GM21381 (cell line): ENCODE measurements around the gene CROCC.

ENCODE experiments used
- ATAC-seq: cut with Tn5 transposase; IDR thresholded peaks from one replicate; pipeline ENCODE4 v1.9.1; 2021; ENCODE audit warnings: mild to moderate bottlenecking, moderate library complexity; ENCODE audit not compliant: unreplicated experiment

The CROCC gene

DNA sequence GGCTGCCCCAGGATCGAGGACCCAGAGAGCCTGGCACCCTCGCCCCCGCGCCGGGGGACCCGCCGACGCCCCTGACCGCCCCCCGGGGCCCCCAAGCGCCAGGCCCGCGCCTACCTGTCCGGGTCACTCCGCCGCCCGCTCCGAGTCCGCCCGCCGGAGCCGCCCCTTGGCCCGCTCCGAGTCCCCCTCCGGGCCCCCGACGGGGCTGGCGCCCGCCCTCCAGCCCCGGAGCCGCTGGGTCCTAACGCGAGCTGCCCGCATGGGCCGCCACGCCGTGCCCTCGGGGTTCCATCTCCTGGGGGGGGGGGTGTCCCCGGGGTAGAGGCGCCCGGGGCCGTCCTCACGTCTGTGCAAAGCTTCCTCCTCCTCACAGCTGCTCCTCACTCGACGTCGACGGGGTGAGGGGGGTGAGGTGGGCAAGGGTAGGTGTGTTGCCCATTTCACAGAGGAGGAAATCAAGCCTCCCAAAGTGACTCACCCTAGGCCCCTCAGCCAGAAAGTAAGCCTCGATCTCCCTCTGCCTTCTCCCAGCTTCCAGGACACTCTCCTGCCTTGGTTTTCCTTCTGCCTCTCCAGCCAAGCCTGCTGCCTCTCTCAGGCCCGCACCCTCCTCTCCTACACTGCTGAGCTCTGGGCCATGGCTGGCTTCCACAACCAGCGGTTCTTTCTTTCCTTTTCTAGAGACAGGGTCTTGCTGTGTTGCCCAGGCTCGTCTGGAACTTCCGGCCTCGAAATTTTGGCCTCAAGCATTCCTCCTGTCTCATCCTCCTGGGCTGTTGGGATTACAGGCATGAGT lies 58.9 kb downstream of the CROCC start, which contains the start of gene MFAP2:
Gene MFAP2 (minus strand): TSS at position 148 of the 796 bp plus-strand sequence. CDS start 2,347 bp downstream, outside the sequence.
- ATAC-seq = no peak

DNA sequence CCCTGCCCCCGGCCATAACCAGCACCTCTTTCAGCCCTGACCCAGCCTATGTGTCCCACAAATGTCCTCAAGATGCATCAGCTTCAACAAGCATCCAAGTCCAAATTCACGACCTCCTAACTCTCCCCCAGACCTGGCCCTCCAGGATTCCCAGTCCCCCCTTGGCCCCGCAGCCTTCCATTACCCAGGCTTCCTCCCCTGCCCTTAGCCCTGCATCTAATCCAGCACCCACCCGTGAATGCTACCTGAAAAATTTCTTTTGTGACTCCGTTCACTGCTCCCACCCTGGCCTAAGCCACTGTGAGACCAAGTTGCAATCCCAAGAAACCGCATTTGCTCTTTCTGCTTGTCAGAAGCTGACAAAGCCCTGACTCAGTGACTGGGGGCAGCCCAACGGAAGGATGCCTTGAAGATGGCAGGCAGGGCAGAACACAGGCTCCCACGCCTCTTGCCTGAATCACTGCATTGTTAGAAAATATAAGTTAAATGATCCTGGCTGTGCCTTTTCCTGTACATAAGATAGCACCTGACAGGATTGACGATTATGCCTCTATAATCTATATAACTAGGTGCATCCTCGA lies 59.6 kb downstream of the CROCC start:
- no peak for ATAC-seq

DNA sequence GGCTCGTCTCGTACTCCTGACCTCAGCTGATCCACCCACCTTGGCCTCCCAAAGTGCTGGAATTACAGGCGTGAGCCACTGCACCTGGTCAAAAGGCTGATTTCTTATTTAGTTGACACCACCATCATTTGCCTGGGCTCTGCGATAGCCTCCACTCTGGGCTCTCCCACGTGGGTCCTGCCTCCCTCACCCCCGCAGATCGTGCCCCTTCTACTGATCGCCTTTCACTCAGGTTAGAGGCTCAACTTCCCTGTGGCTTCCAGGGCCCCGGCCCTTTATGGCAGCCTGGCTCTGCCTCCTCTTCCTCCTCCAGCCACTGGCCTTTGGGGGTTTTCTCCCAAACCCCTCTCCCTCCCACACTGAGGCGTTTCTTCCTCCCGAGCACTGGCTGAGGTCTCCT lies 61.2 kb downstream of the CROCC start:
- no peak for ATAC-seq

DNA sequence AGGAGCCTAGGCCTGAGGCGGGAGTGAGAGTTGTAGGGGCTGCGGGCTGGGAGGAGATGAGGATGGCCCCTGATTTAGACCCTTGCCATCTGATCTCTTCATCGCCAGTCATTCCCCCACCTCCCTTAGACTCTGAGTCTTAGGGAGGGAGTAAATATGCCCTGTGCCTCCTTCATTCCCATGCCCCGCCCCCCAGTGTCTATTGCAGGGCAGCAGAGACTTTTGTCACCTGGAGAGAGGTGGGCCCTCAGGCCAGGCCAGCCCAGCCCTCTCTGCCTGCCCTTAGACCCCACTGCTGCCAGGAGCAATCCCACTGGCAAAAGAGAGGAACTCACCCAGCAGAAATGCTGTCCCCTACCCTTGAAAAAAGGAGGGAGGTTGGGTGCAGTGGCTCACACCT lies 61.9 kb downstream of the CROCC start:
- no peak for ATAC-seq

DNA sequence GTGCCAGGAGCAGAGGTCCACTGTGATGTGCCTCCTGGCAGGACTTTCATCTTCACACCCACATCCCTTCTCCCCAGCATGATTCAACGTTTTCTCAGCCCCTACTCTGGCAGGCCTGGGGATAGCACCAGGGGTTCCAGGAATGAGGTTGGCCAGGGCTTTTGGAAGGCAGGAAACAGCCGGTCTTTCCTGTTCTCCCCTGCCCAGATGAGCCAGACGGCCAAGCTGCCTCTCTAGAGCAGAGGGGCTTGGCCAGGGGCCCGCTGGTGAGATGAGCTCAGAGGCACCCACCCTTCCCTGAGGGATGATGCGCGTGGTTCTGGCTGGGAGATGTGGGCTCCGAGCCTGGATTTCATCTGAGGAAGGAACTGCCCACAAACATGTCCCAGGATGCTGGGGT lies 63.0 kb downstream of the CROCC start:
- no peak for ATAC-seq

DNA sequence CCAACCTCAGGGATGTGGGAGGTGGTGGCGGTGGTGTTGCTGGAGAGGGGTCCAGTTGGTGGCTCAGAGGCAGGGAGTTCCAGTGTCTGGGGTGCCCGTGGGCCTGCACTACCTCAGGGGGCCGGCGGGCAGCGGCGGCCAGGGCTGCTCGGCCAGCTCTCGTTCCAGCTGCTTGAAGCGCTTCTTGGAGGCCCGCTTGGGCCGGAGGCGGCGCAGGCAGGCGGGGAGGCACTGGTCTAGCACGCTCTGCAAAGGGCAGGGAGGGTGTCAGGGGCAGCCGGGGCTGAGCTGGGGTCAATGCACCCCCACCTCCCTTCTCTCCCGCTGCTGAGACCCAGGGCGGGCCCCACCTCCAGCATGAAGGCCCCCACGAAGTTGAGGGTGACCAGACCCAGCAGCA lies 64.4 kb downstream of the CROCC start:
- ATAC-seq = no peak

DNA sequence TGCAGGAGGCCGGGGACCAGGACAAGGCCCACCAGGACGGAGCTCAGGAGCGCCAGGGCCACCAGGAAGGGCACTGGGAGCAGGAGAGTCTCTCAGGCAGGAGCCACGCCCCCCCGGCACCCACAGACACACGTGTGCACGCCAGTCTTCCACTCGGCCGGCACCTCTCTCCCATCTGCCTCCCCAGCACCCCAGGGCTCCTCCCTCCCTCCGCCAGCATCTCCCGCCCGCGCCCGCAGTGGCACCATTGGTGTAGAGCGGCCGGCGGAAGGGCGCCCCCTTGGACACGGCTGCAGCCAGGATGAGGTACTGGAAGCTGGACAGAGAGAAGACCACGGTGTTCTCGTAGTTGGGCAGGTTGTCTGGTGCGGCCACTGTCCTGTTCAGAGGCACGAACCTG lies 64.8 kb downstream of the CROCC start:
- no peak for ATAC-seq

DNA sequence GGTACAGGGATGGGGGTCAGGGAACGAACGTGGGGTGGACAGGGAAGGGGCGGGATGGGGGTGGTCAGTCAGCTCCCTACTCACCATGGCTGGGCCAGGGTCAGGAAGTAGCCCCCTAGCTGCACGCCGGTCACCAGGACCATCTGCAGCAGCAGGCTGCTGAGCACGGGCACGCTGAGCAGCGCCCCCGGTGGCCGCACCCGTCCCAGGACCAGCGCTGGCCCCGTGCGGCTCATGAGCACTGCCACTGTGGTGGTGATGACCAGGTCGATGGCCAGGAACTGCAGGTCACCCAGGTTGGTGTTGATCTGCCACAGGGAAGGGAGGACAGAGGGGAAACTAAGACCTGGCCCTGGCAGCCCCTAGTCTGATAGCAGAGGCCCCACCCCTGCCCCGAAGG lies 65.2 kb downstream of the CROCC start:
- ATAC-seq = no peak

DNA sequence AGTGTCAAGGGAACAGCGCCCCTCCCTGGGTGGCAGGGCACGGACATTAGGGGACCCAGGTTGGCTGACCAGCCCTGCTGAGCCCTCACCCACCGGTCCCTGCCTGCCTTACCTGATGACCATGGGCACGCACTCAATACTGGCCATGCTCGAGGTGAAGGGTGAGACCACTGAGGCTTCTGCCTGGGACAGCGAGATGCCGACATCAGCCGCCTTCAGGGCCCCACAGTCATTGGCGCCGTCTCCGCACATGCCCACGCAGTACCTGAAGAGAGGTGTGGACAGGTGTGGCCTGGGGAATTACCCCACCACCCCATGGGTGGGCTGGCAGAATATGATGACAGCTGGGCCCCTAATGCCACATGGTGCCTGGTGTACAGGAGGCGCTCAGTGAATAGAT lies 66.5 kb downstream of the CROCC start:
- ATAC-seq = no peak

DNA sequence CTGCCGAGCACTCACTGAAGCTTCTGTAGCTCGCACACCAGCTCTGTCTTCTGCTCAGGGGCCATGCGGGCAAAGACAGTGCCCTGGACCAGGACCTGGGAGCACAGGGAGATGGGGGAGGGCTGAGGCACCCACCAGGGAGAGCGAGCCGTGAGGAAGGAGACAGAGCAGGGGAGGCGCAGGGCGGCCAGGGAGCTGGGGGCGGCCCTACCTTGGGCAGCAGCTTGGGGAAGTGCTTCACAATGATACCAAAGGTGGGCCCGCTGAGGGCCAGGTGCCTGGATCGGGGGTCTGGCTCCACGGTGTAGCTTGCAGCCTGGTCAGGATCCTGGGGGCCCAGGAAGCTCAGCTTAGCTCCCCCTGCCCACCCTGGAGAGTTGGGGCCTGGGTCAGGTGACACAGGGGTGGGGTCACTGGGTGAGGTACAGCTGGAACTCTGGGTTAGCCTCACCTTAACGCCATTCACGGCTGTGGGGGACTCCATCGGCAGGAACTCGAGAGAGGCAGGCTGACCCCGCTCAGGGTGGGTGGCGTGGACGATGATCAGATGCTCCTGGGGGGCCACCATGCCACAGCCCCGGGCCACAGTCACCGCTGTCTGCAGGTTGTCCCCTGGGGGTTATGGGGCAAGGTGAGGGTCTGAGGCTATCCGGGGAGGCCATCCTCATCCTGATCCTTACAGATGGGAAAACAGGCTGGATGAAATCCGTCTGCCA lies 68.1 kb downstream of the CROCC start:
- ATAC-seq = no peak

DNA sequence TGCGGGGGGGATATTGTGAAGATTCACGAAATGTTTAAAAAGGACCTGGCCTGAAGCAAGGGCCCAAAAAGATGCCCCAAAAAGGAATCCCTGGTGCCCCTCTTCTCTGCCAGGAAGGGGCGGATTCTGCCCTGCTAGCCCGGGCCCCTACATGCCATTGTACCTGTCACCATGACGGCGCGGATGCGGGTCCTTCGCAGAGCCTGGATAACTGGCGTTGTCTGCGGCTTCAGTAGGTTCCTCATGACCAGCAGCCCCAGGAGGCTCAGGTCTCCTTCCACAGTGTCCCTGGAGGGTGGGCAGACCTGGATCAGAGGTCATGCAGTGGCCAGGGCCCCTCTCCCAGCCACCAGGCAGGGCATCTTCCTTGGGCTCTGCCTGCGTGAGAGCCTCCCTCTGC lies 69.8 kb downstream of the CROCC start:
- no peak for ATAC-seq

DNA sequence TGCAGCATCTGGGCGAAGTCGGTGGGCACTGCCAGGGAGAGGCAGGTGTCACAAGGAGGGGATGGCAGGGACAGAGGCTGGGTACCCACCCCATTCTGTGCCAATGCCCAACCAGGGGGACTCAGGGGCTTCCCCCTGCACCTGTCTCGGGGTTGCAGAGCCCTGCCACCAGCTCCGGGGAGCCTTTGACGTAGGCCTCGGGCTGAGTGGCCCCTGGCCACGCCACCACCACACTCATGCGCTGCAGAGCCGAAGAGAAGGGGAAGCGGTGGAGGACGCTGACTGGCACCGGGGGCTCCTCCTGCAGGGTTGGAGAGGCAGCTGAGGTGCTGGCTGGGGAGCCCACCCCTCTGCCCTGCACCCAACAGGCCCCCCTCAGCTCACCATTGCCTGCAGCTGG lies 70.4 kb downstream of the CROCC start:
- ATAC-seq = no peak

DNA sequence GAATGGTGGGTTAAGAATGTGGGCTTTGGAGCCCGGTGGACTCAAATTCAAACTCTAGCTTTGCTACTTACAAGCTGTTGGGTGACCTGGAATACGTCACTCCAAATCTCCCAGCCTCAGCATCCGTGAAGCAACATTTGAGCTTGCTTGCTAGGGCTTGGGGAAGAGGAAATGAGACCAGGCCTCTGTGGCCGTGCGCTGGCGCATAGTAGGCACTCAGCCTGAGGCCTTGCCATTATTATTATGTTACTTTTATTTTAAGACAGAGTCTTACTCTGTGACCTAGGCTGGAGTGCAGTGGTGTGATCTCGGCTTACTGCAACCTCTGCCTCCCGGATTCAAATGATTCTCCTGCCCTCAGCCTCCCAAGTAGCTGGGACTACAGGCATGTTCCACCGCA lies 70.9 kb downstream of the CROCC start:
- no peak for ATAC-seq

DNA sequence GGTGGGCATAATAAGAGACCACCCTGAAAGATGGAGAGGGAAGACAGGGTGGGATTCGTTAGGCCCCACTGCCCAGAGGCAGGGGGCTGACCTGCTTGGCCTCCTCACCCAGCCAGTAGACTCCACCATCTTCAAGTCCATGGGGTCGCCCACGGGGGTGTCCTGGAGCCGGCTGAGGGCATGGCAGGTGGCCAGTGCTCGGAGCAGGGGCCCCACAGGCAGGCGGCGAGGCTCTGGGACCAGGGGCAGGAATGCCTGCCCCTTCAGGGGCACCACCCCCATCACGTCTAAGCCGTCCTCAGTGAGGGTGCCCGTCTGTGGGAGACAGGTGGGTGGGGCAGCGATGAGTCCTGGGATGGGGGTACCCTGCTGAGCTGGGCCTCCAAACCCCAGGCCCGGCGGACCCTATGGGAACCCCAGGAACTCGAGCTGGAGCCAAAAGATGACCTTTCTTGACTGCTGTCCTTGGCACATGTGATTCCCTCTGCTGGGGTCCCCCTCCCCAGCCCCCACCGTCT lies 71.8 kb downstream of the CROCC start:
- no peak for ATAC-seq

DNA sequence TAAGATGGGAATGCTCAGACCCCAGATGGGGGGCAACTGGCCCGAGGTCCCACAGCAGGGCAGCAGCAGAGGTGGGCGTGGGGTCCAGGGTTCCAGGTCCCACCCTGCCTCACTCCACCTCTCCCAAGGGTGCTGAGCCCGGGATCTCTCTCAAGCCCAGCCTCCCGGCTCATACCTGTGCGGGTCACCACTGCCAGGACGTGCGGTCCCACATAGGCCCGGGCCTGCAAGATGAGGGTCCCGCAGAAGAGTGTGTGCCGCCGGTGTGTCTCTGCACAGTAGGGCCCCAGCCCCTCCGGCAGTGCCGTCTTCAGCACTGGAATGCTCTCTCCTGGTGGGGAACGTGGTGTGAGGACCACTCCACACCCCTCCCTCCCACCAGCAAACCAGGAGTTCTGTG lies 75.1 kb downstream of the CROCC start:
- no peak for ATAC-seq

DNA sequence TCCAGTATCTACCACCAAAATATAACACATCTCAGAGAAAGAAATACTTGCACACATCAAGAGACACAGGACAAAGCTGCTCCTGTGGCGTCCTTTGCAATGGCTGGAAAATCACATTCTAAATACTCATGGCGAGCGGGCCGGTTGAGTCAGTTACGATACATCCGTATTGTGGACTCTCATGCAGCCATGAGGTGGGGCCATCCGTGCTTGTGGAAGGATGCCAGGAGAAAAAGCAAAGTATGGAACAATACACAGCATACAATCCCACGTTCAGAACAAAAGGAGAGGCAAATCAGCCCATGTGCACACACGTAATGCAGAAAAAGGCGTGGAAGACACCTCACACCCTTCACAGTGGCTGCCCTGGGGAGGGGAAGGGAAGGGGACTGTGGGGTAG lies 76.9 kb downstream of the CROCC start:
- no peak for ATAC-seq

DNA sequence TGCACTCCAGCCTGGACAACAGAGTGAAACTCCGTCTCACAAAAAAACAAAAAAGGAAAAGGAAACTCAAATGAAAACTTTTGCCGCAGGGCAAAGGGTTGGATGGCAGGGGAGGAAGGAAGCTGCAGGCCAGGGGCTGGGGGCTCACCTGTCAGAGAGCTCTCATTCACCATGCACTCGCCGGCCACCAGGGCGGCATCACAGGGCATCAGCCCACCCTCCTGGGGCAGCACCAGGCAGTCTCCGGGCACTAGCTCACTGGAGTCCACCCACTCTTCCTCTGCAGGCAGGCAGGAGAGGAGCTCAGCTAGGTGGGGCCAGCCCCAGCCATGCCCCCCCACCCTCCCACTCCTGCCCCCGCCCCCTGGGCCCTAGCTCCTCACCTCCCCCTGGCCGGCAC lies 78.1 kb downstream of the CROCC start:
- ATAC-seq = no peak

DNA sequence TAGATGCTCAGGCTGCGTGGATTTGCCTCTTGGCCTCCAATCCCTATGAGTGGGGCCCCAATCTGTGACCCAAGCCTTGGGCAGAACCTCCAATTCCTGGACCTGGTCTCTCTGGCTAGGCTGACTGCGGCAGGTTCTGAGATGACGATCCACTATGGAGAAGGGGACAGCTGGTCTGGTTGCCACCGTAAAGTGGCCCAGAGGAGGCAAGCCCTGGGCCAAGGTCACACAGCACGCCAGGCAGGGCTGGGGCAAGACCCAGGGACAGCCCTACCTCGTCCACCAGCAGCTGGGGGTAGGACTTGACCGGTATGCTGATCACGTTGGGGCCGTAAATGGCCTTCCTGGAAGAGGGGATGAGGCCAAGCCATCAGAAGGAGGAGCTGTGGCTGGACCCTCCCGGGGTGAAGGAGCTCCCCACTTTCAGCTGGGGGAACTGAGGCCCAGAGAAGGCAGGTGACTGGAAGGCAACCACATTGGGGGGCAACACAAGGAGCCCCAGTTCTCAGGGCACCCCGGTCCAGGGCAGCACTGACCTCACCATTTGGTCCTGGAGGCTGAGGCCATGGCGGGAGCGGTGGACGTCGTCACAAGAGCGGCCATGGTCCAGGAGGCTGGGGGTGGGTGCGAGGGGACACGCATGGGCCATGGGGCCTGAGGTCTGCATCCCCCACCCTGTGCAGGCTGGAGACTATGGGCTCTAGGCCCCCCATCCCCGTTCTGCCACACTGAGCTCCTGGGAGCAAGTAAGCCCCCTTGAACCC lies 80.2 kb downstream of the CROCC start:
- no peak for ATAC-seq

DNA sequence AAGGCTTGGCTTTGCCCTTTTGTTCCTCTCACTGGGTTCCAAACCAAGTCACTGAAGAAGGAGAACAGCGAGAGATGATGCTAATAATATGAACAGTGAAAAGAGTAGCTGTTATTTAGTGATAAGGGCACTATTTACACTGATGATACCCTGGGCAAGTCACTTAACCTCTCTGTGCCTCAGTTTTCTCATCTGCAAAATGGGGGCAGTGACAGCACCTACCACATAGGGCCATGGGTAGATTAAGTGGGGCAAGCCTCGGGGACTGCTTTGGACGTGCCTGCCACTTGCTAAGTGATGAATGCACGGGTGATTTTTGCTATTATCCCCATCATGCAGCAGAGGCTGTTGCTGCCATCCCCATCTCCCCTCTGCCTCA lies 80.8 kb downstream of the CROCC start:
- no peak for ATAC-seq

DNA sequence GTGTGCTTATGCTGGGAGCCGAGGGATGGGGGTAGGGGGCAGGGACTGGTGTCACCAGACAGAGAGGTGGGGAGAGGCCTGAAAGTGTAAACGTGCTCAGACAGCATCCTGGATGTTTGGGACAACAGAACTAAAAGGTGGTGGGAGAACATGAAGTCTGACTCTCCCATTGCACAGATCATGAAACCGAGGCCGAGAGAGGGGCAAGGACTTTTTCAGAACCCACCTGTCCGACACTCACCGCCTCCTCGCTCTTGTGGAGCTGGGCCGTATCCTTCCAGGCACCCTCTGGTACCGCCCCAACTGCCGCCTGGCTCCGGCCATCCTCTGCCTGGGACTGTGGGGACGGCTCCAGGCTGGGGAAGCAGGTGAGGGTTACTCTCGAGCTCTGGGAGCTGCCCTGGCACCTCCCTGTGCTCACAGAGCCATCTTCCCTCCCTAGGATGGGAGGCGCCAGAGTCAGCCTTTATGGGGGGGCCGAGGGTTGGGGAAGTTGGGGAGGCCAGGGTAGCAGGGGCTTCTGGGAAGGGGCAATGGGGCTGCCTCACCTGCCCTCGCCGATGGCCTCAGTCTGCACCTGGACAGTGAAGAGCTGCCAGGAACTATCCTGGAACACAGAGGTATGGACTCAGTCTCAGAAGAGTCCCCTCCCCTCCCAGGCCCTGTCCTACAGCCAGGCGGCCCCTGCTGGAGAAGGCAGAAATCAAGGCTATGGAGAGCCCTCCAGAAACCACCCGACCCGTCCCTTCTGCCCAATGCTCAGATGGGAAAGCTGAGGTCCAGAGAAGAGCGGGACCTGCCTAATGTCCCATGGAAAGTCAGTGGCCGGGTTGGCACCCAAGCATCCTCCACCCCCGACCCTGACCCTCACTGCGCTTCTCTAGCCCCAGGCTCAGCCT lies 83.0 kb downstream of the CROCC start:
- no peak for ATAC-seq
